ENCODE results near the gene YAF2. TPM values are rescaled to one million over a fixed set of nuclear protein-coding genes. Genes with fewer than 3 reads are reported as not detected.
"Not testable (repeated sequence)": the region's sequence is repeated elsewhere in the genome, so short reads cannot be mapped to it uniquely, and the experiment has no call there.

The YAF2 gene
- total RNA-seq, 2 donors from 2014 or later: 53.4 to 60.8 TPM

DNA sequence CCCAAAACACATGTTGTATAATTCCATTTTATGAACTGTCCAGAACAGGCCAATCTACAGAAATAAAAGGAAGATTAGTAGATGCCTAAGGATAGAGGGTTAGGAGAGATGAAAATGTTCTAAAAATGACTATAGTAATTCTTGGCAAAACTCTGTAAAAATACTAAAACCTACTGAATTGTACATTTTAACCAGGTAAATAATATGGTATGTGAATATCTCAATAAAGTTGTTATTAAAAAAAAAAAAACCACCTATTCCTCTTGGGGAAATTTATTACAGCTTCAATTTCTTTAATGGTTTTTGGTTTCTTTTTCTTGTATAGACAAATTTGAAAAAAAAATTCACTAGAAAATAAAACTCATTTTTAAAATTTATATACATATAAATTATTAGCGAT is 33.2 kb downstream of the YAF2 start:
- Mint-ChIP-seq H3K4me3 (no peak overlapping the region), H3K27ac (no peak overlapping the region), H3K4me1 (ENCODE audit: low read depth in 2 of 2) (peaks cover 10 to 29% of the 10 kb centered on the region in 2 donors), H3K9me3 (no peaks in the 10 kb centered on the region), H3K36me3 (peaks cover 17% of the 10 kb centered on the region), H3K27me3 (no peaks in the 10 kb centered on the region)
- ATAC-seq (no peak), DNase-seq (ENCODE audit: low spot score) (no peak)

DNA sequence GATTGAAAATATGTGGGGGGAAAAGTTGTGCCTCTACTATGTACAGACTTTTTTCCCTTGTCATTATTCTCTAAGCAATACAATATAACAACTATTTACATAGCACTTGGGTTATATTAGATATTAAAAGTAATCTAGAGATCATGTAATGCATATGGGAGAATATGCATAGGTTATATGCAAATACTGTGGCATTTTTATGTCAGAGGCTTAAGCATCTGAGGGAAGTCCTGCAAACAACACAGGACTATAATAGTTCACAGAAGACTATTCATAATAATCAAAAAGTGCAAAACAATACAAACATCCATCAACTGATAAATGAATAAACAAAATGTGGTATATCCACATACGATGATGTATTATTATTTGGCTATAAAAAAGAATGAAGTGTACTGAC is 33.7 kb downstream of the YAF2 start:
- DNase-seq (ENCODE audit: low spot score) (no peak), ATAC-seq (no peak)
- H3K27me3 Mint-ChIP-seq: no peaks in the 10 kb centered on the region
- no peak overlapping the region for H3K27ac Mint-ChIP-seq
- H3K4me1 Mint-ChIP-seq (ENCODE audit: low read depth in 2 of 2): peaks cover 10 to 29% of the 10 kb centered on the region in 2 donors
- H3K4me3 Mint-ChIP-seq: no peak overlapping the region
- H3K9me3 Mint-ChIP-seq: no peaks in the 10 kb centered on the region
- peaks cover 17% of the 10 kb centered on the region for H3K36me3 Mint-ChIP-seq

DNA sequence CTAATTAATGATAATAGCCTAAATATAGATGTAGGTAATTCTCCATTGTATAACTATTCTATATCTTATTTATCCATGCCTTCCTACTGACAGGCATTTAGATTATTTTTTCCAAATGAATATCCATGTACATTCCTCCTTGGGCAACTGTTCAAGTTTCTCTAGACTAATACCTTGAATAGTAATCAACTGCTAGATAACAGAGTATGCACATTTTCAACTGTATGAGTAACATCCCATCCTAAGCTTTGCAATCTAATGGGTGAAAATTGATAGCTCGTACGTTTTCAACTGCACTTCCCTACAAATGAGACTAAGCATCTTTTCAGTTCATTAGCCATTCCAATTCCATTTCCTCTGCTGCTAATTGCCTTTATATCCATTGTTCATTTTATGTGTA is 37.0 kb downstream of the YAF2 start:
- ATAC-seq (no peak), DNase-seq (ENCODE audit: low spot score) (no peak)
- H3K4me3 Mint-ChIP-seq: no peak overlapping the region
- peaks cover 0 to 22% of the 10 kb centered on the region in 2 donors for H3K4me1 Mint-ChIP-seq (ENCODE audit: low read depth in 2 of 2)
- no peak overlapping the region for H3K27ac Mint-ChIP-seq
- H3K9me3 Mint-ChIP-seq: no peaks in the 10 kb centered on the region
- no peaks in the 10 kb centered on the region for H3K27me3 Mint-ChIP-seq
- H3K36me3 Mint-ChIP-seq: peaks cover 10% of the 10 kb centered on the region

DNA sequence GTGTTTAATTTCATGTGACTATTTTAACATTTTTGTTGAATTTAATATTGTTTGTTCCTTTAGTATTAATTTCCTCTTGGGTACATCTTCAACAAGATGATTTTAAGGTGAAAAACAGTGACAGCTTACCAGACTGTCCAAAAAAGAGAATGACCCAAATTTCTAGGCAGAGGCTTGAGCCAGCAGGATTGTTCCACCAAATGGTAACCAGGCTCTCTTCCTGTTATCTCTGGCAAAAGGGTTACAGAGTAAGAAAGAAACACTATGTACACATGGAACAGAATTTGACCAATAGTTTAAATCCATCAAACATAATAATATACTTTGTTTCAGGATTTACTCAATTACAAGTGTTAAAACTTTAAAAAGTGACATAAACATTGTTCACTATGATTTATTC is 39.0 kb downstream of the YAF2 start:
- no peak overlapping the region for H3K27ac Mint-ChIP-seq
- H3K9me3 Mint-ChIP-seq: no peaks in the 10 kb centered on the region
- H3K4me1 Mint-ChIP-seq (ENCODE audit: low read depth in 2 of 2): peaks cover 0 to 19% of the 10 kb centered on the region in 2 donors
- DNase-seq (ENCODE audit: low spot score): no peak
- H3K36me3 Mint-ChIP-seq: peaks cover 10% of the 10 kb centered on the region
- no peak for ATAC-seq
- no peaks in the 10 kb centered on the region for H3K27me3 Mint-ChIP-seq
- no peak overlapping the region for H3K4me3 Mint-ChIP-seq

DNA sequence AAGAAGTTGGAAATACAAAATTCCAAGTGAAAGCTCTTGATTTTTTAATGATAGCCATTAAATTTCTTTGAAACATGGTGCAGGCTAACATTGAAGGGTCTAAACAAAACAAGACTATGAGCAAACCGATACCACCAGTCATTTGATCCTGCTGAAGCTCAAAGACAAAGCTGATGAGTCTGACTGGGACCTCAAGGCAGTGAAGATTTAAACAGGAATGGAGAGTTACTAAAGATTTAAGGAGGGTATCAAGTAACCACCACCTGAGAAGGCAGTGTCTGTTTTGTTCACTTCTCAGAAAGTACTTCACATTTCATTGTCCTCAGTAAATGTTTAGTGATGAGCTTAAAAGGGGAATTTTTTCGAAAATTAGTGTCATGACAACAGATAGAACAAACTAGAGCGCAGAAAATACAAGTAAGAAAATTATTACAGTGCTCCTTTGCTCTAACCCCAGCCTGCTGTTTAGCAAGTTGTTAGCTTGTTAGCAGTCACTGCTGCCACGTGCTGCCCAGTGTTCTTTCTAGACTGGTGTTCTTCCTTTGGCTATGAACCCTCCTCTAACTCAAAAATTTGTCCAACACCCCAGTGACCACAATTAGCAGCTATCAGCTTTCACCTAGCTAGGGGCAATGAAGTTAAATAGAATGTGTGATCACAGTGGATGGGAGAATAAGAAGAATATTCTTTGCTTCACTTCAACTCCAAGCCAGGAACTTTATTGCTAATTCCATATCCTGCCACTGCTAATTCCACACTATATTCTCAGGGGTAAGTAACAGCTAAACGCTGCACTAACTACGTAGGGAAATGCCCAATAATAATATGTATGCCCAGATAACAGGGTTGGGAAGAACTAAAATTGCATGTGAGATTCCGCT is 41.1 kb downstream of the YAF2 start:
- H3K27ac Mint-ChIP-seq: no peak overlapping the region
- H3K36me3 Mint-ChIP-seq: peaks cover 6% of the 10 kb centered on the region
- no peak overlapping the region for H3K4me3 Mint-ChIP-seq
- no peak for DNase-seq (ENCODE audit: low spot score)
- peaks cover 5 to 17% of the 10 kb centered on the region in 2 donors for H3K4me1 Mint-ChIP-seq (ENCODE audit: low read depth in 2 of 2)
- H3K9me3 Mint-ChIP-seq: no peaks in the 10 kb centered on the region
- no peaks in the 10 kb centered on the region for H3K27me3 Mint-ChIP-seq
- no peak for ATAC-seq

DNA sequence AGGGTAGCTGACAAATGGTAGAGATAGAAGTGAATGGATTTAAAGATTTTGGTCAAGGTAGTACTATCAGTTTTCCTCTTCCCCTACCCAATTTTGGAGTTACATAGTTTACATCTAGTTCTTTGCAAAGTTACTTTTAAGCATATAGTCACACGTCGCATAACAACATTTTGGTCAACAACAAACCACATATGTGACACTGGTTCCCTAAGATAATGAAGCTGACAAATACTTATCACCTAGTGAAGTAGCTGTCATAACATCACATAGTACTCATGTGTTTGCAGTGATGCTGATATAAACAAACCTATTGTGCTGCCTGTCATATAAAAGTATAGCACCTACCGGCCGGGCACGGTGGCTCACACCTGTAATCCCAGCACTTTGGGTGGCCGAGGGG is 45.4 kb downstream of the YAF2 start:
- no peaks in the 10 kb centered on the region for H3K9me3 Mint-ChIP-seq
- H3K36me3 Mint-ChIP-seq: peaks cover 4% of the 10 kb centered on the region
- no peaks in the 10 kb centered on the region for H3K27me3 Mint-ChIP-seq
- ATAC-seq (no peak), DNase-seq (ENCODE audit: low spot score) (no peak)
- H3K27ac Mint-ChIP-seq: no peak overlapping the region
- peaks cover 5 to 9% of the 10 kb centered on the region in 2 donors for H3K4me1 Mint-ChIP-seq (ENCODE audit: low read depth in 2 of 2)
- H3K4me3 Mint-ChIP-seq: no peak overlapping the region

DNA sequence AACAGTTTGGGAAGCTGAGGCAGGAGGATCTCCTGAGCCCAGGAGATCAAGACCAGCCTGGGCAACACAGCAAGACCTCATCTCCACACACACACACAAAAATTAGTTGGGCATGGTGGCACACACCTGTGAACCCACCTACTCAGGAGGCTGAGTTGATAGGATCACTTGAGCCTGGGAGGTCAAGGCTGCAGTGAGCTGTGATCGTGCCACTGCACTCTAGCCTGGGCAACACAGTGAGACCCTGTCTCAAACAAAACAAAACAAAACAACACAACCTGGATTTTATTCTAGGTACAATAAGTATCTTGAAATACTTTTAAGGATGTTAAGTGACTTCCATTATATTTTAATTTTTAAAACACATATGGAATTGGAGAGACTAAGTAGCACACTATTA is 45.8 kb downstream of the YAF2 start:
- Mint-ChIP-seq H3K9me3 (no peaks in the 10 kb centered on the region), H3K27ac (peak overlapping the region in 1 of 2 donors; percentile 27), H3K36me3 (peaks cover 4% of the 10 kb centered on the region), H3K4me1 (ENCODE audit: low read depth in 2 of 2) (peaks cover 5 to 9% of the 10 kb centered on the region in 2 donors), H3K27me3 (no peaks in the 10 kb centered on the region), H3K4me3 (no peak overlapping the region)
- no peak for DNase-seq (ENCODE audit: low spot score)
- ATAC-seq: no peak

DNA sequence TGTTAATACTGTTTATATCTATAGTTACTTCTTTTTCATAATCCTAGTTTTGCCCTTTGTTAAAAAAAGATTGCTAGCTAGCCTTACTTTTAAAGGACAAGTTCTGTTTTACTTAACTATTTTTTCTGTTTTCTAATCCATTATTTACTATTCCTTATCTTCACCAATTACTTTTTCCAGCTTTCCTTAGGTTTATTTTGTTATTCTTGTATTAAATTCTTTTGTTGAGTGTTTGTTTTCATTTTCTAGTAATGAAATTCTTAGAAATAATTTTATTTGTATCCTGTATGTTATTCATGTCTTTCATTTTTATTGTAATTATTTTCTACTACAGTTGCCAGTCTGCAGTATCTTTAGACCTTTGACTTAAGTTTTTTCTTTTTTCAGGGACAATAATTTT is 47.7 kb downstream of the YAF2 start:
- Mint-ChIP-seq H3K9me3 (no peaks in the 10 kb centered on the region), H3K27me3 (no peaks in the 10 kb centered on the region), H3K27ac (no peak overlapping the region), H3K4me1 (ENCODE audit: low read depth in 2 of 2) (peaks cover 5 to 6% of the 10 kb centered on the region in 2 donors), H3K36me3 (peaks cover under 1% of the 10 kb centered on the region), H3K4me3 (no peak overlapping the region)
- no peak for DNase-seq (ENCODE audit: low spot score)
- ATAC-seq: no peak

DNA sequence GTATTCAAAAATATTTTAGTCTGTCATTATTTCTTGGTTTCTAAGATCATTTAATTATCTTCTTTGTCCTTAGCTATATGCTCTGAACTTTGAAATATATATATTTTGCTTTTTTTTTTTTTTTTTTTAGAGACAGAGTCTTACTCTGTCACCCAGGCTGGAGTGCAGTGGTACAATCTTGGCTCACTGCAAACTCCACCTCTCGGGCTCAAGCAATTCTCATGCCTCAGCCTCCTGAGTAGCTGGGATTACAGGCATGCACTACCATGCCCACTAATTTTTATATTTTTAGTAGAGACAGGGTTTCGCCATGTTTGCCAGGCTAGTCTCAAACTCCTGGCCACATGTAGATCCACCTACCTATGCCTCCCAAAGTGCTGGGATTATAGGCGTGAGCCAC is 49.8 kb downstream of the YAF2 start:
- ATAC-seq; H3K36me3 Mint-ChIP-seq; H3K4me3 Mint-ChIP-seq; H3K27me3 Mint-ChIP-seq; H3K9me3 Mint-ChIP-seq; DNase-seq (ENCODE audit: low spot score); H3K27ac Mint-ChIP-seq: not testable (repeated sequence)
- H3K4me1 Mint-ChIP-seq (ENCODE audit: low read depth in 2 of 2): peaks cover 10 to 13% of the 10 kb centered on the region in 2 donors

DNA sequence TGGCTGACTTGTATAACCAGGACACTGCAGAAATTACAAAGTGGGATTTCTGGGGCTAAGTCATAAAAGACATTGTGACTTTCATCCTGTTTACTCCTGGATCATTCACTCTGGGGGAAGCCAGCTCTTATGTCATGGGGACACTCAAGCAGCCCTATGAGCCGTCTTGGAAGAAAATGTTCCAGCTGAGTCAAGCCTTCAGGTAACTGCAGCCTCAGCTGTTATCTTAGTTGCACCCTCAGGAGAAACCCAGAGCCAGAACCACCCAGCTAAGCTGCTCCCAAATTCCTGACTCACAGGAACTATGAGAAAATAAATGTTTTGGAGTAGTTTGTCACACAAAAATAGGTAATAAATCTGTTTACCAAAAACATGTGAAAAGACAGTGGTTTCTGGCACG is 50.2 kb downstream of the YAF2 start:
- H3K36me3 Mint-ChIP-seq: no peaks in the 10 kb centered on the region
- no peaks in the 10 kb centered on the region for H3K27me3 Mint-ChIP-seq
- no peak overlapping the region for H3K27ac Mint-ChIP-seq
- ATAC-seq: no peak
- no peaks in the 10 kb centered on the region for H3K9me3 Mint-ChIP-seq
- peaks cover 13 to 17% of the 10 kb centered on the region in 2 donors for H3K4me1 Mint-ChIP-seq (ENCODE audit: low read depth in 2 of 2)
- DNase-seq (ENCODE audit: low spot score): no peak
- no peak overlapping the region for H3K4me3 Mint-ChIP-seq

DNA sequence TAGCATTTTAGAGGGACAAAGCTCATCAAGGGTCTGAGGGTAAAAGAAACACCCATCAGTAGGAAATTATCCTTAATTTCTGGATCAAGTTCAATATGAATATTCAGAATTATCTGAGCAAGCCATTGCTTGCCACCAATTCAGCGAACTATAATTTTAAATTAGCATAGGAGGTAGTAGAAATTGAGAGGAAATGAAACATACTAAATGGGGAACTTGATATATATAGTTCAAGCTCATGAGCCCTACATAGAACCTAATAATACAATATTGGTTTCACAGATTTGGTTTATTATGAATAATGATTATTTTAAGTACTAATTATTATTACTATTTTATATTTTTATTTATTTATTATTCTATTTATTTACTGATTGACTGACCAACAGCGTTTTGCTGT is 51.3 kb downstream of the YAF2 start:
- DNase-seq (ENCODE audit: low spot score) (no peak), ATAC-seq (no peak)
- no peaks in the 10 kb centered on the region for H3K36me3 Mint-ChIP-seq
- no peak overlapping the region for H3K4me3 Mint-ChIP-seq
- no peak overlapping the region for H3K27ac Mint-ChIP-seq
- H3K9me3 Mint-ChIP-seq: no peaks in the 10 kb centered on the region
- H3K27me3 Mint-ChIP-seq: no peaks in the 10 kb centered on the region
- H3K4me1 Mint-ChIP-seq (ENCODE audit: low read depth in 2 of 2): peaks cover 15 to 17% of the 10 kb centered on the region in 2 donors

DNA sequence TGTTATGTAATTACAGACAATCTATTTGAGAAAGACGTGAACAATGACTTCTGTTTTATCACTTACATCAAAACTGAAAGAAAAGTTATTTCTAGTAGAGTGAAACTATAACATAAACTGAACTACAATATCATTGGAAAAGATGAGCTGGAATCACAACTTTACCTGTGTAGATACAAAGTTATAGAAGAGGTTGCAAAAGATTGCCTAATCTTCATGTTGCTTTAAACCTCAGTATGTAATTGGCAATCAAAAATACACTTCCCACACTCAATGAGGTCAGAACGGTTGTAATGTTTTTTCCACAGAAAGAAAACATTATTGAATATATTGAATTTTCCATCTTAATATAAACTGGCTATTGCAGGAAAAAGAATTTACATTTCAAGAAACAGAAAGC is 55.7 kb downstream of the YAF2 start:
- DNase-seq (ENCODE audit: low spot score): no peak
- H3K9me3 Mint-ChIP-seq: no peaks in the 10 kb centered on the region
- peaks cover 17 to 23% of the 10 kb centered on the region in 2 donors for H3K4me1 Mint-ChIP-seq (ENCODE audit: low read depth in 2 of 2)
- H3K27ac Mint-ChIP-seq: no peak overlapping the region
- no peak for ATAC-seq
- H3K36me3 Mint-ChIP-seq: peaks cover under 1% of the 10 kb centered on the region
- H3K27me3 Mint-ChIP-seq: no peaks in the 10 kb centered on the region
- no peak overlapping the region for H3K4me3 Mint-ChIP-seq

DNA sequence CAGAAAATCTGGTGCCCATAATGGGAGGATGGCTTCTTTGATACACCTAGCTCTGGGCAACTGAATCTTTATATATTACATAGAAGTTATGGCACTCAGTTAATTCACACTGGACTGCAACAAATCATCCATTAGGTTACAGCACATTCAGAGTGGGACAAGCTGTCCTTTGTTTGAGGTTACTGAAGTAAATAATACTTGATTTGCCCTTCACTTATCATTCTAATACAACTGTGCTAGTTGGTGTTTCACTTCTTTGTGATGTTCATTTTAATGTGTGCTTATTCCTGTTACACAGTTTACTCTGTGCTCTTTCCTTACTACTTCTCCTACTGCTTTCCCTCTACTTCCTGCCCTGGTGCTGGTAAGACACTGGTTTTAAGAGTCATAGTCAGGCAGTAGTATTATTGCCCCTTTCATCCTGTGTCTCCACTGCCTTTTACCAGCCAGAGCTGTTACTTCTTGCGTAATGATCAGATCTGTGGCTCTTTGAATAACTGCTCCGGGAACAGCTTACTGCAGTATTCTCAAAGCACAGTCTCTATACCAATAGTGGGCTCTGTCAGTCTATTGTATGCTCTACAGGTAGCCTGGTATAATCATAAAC is 57.0 kb downstream of the YAF2 start:
- H3K27ac Mint-ChIP-seq: no peak overlapping the region
- H3K4me1 Mint-ChIP-seq (ENCODE audit: low read depth in 2 of 2): peaks cover 23 to 27% of the 10 kb centered on the region in 2 donors
- H3K9me3 Mint-ChIP-seq: no peaks in the 10 kb centered on the region
- ATAC-seq: peak in 1 of 2 donors; percentile 65
- no peak for DNase-seq (ENCODE audit: low spot score)
- H3K36me3 Mint-ChIP-seq: peaks cover 13% of the 10 kb centered on the region
- no peaks in the 10 kb centered on the region for H3K27me3 Mint-ChIP-seq
- H3K4me3 Mint-ChIP-seq: no peak overlapping the region

DNA sequence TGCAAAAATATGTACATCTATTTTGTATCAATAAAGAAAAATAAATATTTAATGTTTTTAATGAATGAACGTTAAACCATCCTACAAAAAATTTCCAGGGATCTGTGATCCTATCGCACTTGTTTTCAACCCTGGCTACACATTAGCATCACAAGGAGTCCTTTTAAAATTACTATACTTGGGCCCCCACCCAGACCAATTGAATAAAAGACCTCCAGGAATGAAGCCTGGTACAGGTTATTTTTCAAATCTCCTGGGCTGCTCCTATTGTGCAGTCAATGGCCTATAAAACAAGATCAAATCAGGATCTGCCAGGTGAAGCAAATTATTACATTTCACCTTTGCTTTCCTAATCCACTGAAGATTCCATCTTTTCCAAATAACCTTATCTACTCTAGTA is 59.9 kb downstream of the YAF2 start:
- H3K27ac Mint-ChIP-seq: peak overlapping the region in 1 of 2 donors; percentile 24
- ATAC-seq (no peak), DNase-seq (ENCODE audit: low spot score) (no peak)
- H3K9me3 Mint-ChIP-seq: no peaks in the 10 kb centered on the region
- H3K27me3 Mint-ChIP-seq: no peaks in the 10 kb centered on the region
- H3K36me3 Mint-ChIP-seq: peaks cover 14% of the 10 kb centered on the region
- H3K4me3 Mint-ChIP-seq: no peak overlapping the region
- H3K4me1 Mint-ChIP-seq (ENCODE audit: low read depth in 2 of 2): peaks cover 22 to 32% of the 10 kb centered on the region in 2 donors
